Measurements from ENCODE around the gene MAML3.

Gene MAML3

DNA sequence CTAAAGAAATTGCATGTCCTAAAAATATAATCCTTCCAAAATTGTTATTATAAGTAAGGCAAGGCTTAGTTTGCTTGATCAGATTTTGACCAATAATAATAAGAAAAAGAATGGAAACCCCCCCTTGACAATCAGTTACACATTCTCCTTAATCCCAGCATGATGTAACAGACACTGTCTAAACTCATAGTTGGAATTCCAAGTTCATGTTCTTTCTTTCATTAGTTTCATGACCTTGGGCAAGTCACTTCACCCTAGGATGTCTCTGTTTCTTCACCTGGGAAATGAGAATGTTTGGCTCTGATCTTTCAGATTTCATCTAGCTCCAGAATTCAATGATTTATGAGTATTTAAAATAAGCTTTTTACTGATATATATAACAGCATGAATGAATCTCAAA is 64.8 kb downstream of the MAML3 start:
- peaks cover 23% of the 10 kb centered on the region for H3K4me1 ChIP-seq (ENCODE audit: control insufficient read depth, low read length)
- TF ChIP-seq EZH2phosphoT487 (IDR thresholded peaks at IDR 0.05; ENCODE audit: borderline replicate concordance, low read length): no peak
- TF ChIP-seq CTCF (IDR thresholded peaks at IDR 0.05; ENCODE audit: low read depth, low read length, poor library complexity, severe bottlenecking): no peak
- H3K4me3 ChIP-seq (ENCODE audit: low read length): no peak overlapping the region
- H4K20me1 ChIP-seq (ENCODE audit: control insufficient read depth, insufficient read depth, low read depth, low read length): no peaks in the 10 kb centered on the region
- peaks cover 20% of the 10 kb centered on the region for H3K79me2 ChIP-seq (ENCODE audit: control insufficient read depth, low read length)
- no peak overlapping the region for H3K4me2 ChIP-seq (ENCODE audit: low read length)
- no peak overlapping the region for H3K27ac ChIP-seq (ENCODE audit: low read depth, low read length)
- H3F3A ChIP-seq (ENCODE audit: control insufficient read depth, insufficient read depth): no peaks in the 10 kb centered on the region
- H3K9me3 ChIP-seq (ENCODE audit: control insufficient read depth, insufficient read depth, low read length): no peaks in the 10 kb centered on the region
- H3K27me3 ChIP-seq (ENCODE audit: control insufficient read depth, low read length): no peaks in the 10 kb centered on the region
- no peaks in the 10 kb centered on the region for H3K36me3 ChIP-seq (ENCODE audit: control insufficient read depth, low read length)
- H3K9me2 ChIP-seq (replicated peaks; ENCODE audit: control insufficient read depth, low read length): no peaks in the 10 kb centered on the region; the same call in 1 of the 2 replicates

DNA sequence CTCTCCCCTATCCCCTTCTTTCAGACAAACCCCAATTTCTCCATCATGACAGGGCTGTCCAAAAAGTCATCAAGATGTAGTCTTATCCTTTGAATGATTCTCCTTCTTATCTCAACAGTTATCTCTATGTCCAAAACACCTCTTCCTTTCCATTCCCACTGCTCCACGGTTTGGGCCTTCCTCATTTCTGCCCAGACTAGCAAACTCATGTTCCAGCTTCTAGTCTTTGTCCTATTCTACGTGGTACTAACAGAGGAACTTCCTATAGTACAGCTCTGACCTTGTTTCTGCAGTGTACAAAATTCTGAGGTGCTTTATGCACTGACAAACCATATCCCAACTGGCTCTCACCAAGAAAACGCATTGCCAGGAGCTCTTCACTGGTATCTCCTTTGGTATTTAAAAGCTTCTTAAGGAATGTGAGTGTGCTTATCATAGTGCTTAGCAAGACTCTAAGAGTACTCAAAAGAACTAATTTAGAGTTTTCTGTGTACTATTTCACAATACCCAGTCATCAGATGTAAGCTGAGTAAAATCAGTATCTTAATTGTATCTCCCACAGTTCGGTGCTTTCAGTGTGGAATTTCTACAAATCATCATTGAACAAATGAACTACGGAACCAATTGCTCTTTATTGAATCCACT is 65.5 kb downstream of the MAML3 start:
- no peaks in the 10 kb centered on the region for H3F3A ChIP-seq (ENCODE audit: control insufficient read depth, insufficient read depth)
- H3K27ac ChIP-seq (ENCODE audit: low read depth, low read length): no peak overlapping the region
- no peak overlapping the region for H3K4me3 ChIP-seq (ENCODE audit: low read length)
- TF ChIP-seq EZH2phosphoT487 (IDR thresholded peaks at IDR 0.05; ENCODE audit: borderline replicate concordance, low read length) (no peak), CTCF (IDR thresholded peaks at IDR 0.05; ENCODE audit: low read depth, low read length, poor library complexity, severe bottlenecking) (no peak)
- no peaks in the 10 kb centered on the region for H3K27me3 ChIP-seq (ENCODE audit: control insufficient read depth, low read length)
- no peaks in the 10 kb centered on the region; the same call in 1 of the 2 replicates for H3K9me2 ChIP-seq (replicated peaks; ENCODE audit: control insufficient read depth, low read length)
- H3K4me2 ChIP-seq (ENCODE audit: low read length): no peak overlapping the region
- peaks cover 16% of the 10 kb centered on the region for H3K4me1 ChIP-seq (ENCODE audit: control insufficient read depth, low read length)
- no peaks in the 10 kb centered on the region for H4K20me1 ChIP-seq (ENCODE audit: control insufficient read depth, insufficient read depth, low read depth, low read length)
- no peaks in the 10 kb centered on the region for H3K9me3 ChIP-seq (ENCODE audit: control insufficient read depth, insufficient read depth, low read length)
- H3K36me3 ChIP-seq (ENCODE audit: control insufficient read depth, low read length): no peaks in the 10 kb centered on the region
- H3K79me2 ChIP-seq (ENCODE audit: control insufficient read depth, low read length): peaks cover 14% of the 10 kb centered on the region; the same call in 1 of the 2 replicates

DNA sequence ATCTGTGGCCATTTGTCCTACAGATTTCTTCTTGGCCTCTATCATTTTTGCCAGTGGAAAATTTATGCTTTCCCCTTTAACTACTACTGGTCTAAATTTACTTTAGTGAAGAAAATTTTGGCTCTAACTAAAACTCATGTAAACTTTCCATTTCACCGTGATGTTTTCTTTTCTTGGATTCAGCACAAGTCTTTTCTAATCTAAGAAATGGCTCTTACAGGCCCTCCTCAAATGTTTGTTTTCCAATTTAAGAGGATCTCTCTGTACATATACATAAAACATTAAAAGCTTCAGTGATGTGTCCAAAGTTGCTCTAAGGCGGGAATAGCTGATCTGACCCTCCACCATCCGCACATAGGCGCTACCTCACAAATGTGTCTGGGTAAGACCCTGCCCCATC is 68.1 kb downstream of the MAML3 start:
- Histone ChIP-seq H3K4me2 (ENCODE audit: low read length) (no peak overlapping the region), H3K36me3 (ENCODE audit: control insufficient read depth, low read length) (no peaks in the 10 kb centered on the region), H3K4me1 (ENCODE audit: control insufficient read depth, low read length) (peaks cover 12% of the 10 kb centered on the region; the same call in 1 of the 2 replicates), H3K9me3 (ENCODE audit: control insufficient read depth, insufficient read depth, low read length) (no peaks in the 10 kb centered on the region), H4K20me1 (ENCODE audit: control insufficient read depth, insufficient read depth, low read depth, low read length) (no peaks in the 10 kb centered on the region), H3K9me2 (replicated peaks; ENCODE audit: control insufficient read depth, low read length) (no peaks in the 10 kb centered on the region; the same call in 1 of the 2 replicates), H3K79me2 (ENCODE audit: control insufficient read depth, low read length) (peaks cover 16% of the 10 kb centered on the region; the same call in 1 of the 2 replicates), H3K4me3 (ENCODE audit: low read length) (no peak overlapping the region), H3F3A (ENCODE audit: control insufficient read depth, insufficient read depth) (no peaks in the 10 kb centered on the region), H3K27me3 (ENCODE audit: control insufficient read depth, low read length) (no peaks in the 10 kb centered on the region), H3K27ac (ENCODE audit: low read depth, low read length) (no peak overlapping the region)
- no peak for TF ChIP-seq CTCF (IDR thresholded peaks at IDR 0.05; ENCODE audit: low read depth, low read length, poor library complexity, severe bottlenecking)
- TF ChIP-seq EZH2phosphoT487 (IDR thresholded peaks at IDR 0.05; ENCODE audit: borderline replicate concordance, low read length): no peak

All from DOHH2 (cell line).